ENCODE results near the gene MTERF4. TPM values are rescaled to one million over a fixed set of nuclear protein-coding genes. Genes with fewer than 3 reads are reported as not detected.

The MTERF4 gene
- total RNA-seq, 1 donor: 36.5 TPM

- H3K4me3 ChIP-seq (ENCODE audit: low read depth, low read length): no peak overlapping the region
- DNase-seq (ENCODE audit: low read depth): no peak
- no peak for TF ChIP-seq CTCF (IDR thresholded peaks at IDR 0.05; ENCODE audit: insufficient read depth, low read length)
Observed at GRCh38 chr2:241073166-241074064, 28.7 kb downstream of the MTERF4 start.

GRCh38 chr2:241072553-241073165 is 29.4 kb downstream of the MTERF4 start:
- TF ChIP-seq CTCF (IDR thresholded peaks at IDR 0.05; ENCODE audit: insufficient read depth, low read length): no peak
- no peak for DNase-seq (ENCODE audit: low read depth)

DNA sequence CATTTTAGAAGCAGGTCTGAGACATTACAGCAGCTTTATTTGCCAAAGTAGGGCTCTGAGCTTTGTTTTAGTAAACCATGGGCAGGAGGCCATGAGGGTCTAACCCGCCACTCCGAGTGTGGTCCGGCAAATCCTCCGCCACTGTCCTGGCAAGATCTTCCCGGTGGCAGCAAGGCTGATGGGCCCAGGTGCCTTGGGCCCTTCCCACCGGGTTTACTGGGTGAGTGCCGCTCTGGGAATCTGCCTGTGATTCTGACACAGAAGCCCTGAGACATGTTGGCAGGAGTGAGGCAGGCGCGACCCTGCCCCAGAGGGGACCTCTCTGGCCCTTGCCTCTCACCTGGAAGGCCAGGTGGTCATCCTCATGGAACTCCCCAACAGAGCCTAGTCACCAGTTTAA is 29.9 kb downstream of the MTERF4 start:
- no peak overlapping the region for H3K4me3 ChIP-seq (ENCODE audit: low read depth, low read length)
- DNase-seq (ENCODE audit: low read depth): no peak

More at GRCh38 chr2:241072553-241073165, 29.4 kb downstream of the MTERF4 start:
- H3K4me3 ChIP-seq (ENCODE audit: low read depth, low read length): no peak overlapping the region

DNA sequence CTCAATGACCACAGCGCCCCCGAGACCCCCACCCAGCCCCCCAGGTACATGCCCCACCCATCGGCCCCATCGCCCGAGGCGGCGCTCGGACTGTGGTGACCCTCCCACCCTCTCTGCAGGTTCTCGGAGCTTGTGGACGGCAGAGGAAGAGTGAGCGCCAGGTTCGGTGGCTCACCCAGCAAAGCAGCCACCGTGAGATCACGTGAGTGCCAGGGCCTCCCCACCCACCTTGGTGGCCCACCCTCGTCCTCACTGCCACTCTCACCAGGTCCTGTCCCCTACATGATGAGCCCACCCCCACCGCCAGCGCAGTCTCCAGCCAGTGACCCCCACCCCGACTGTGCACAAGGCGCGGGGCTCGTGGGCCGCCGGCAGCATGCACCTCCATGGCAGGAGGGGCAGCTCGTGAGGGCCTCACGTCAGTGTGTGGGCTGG is 30.4 kb downstream of the MTERF4 start:
- no peak for TF ChIP-seq CTCF (IDR thresholded peaks at IDR 0.05; ENCODE audit: insufficient read depth, low read length)
- DNase-seq (ENCODE audit: low read depth): no peak
- no peak overlapping the region for H3K4me3 ChIP-seq (ENCODE audit: low read depth, low read length)

More for the DNA sequence above, 29.9 kb downstream of the MTERF4 start:
- TF ChIP-seq CTCF (IDR thresholded peaks at IDR 0.05; ENCODE audit: insufficient read depth, low read length): no peak

DNA sequence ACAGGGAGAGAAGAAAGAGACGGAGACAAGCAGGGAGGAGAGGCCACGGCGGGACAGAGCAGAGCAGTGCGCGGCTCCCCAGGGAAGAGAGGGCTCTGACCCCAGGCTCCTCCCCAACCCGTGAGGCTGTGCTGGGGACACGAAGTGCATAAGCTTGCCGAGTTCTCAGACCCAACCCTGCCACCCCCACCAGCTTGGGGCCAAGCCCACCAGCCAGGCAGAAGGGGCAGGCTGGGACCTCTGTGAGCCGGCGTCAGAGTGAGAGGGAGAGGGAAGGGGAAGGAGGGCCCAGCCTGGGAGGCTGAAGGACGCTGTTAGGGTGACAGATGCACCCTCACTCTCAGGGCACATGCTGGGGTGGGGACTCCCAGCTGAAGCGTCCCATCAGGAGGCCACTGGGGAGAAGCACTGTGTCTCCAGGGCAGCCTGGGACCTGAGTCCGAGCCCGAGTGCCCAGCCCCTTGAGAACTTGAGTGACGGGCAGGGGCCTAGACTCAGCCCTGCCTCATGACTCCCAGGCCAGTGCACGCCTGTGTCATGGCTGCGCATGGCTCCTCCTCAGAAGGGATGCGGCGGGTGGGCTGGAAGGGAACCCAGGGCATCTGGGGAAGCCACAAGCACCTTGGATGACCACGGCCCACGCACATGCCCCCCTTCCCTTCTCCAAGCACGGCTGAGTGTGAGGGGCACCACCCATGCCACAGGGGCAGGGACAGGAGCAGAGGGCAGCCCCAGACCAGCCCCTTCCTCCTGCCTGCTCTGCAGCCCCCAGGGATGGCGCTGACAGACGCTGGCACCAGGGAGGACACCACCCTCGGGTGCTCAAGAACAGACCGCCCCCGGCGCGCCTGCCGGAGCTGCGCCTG is 31.0 kb downstream of the MTERF4 start:
- no peak for TF ChIP-seq CTCF (IDR thresholded peaks at IDR 0.05; ENCODE audit: insufficient read depth, low read length)
- no peak for DNase-seq (ENCODE audit: low read depth)
- H3K4me3 ChIP-seq (ENCODE audit: low read depth, low read length): no peak overlapping the region

GRCh38 chr2:241070361-241070760 is 31.7 kb downstream of the MTERF4 start:
- no peak for DNase-seq (ENCODE audit: low read depth)
- no peak for TF ChIP-seq CTCF (IDR thresholded peaks at IDR 0.05; ENCODE audit: insufficient read depth, low read length)
- no peak overlapping the region for H3K4me3 ChIP-seq (ENCODE audit: low read depth, low read length)
